Amniotic epithelial cell (primary cell): Measurements from ENCODE around the gene SERPINC1.
"Not testable (repeated sequence)": the region's sequence is repeated elsewhere in the genome, so short reads cannot be mapped to it uniquely, and the experiment has no call there.

Experiments used
- DNase-seq: peaks from one replicate; pipeline ENCODE4 v3.0.0-alpha.2; 2010; ENCODE audit warnings: low read depth

Gene SERPINC1

DNA sequence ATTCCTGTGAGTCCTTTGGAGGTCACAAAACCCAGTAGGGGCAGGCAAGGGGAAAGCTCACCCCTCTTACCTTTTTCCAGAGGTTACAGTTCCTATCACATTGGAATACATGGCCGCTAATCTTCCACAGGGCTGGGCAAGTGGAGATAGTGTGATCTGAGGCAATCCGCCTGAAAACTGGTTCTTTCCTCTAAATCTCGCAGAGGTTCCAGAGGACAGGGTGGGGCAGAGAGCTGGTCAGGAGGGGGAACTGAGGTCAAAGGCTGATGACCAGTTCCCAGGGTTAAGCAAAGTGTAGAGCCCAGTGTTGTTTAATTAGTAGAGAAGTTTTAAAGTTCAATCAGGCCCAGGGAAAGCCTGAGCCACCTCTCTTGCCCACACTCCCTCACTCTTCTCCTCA, at the start of gene SERPINC1:
TSS of gene SERPINC1 (minus strand) at position 179 of the 400 bp plus-strand sequence. CDS start at position 111, 68 bp downstream.
- DNase-seq, result no peak

DNA sequence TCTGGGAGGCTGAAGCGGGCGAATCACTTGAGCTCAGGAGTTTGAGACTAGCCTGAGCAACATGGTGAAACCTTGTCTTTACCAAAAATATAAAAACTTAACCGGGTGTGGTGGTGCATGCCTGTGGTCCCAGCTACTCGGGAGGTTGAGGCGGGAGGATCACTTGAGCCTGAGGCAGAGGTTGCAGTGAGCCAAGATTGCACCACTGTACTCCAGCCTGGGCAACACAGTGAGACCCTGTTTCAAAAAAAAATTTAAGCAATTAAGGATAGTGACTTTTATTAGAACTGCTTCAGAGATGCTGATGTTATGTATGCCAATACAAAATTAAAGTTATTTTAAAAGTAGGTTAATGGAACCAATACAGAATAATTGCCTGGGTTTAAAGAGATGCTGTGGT, 48.8 kb upstream of the SERPINC1 start:
- DNase-seq, result not testable (repeated sequence)

DNA sequence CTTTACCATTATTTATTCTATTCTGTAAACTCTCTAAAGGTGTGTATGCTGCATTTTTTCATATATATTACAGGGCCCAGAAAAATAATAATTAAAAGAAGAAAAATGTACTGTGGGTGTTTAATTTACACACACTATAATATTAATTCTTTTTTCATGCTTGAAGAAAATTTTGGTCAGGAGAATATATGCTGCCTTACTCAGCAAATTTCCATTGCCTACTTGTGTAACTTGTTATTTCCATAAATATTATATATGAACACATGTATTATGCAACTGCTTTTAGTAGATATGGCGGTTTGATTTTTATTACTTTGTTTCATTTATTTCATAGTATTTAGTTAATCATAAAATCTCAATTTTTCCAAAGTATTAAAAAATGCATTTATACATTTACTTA, 46.4 kb upstream of the SERPINC1 start:
- DNase-seq, result no peak

DNA sequence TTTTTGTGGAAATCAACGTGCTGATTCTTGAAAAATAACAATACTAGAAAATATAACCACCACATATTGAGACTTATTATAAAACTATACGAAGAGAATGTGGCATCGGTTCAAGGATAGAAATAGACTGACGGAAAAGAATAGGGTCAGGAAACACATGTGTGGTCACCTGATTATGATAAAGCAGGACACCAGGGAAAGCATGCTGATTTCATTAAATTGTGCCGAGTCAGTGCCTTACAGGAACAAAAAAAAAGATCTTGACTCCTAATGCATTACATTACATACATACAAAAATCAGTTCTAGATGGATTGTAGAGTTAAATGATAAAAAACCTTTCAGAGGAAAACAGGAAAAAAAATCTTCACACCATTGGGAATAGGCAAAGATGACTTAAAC, 43.5 kb upstream of the SERPINC1 start:
- DNase-seq, result no peak

DNA sequence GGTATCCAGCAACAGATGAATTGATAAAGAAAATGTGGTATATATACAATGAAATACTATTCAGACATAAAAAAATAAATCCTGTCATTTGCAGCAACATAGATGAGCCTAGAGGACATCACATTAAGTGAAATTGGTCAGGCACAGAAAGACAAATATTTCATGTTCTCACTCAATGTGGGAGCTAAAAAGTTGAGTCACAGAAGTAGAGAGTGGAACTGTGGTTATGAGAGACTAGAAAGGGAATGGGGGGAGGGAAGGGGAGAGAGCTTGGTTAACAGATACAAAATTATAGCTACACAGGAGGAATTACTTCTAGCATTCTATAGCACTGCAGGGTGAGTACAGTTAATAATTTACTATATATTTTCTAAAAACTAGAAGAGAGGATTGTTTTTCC, 37.1 kb upstream of the SERPINC1 start:
- DNase-seq, result peak; percentile 38

DNA sequence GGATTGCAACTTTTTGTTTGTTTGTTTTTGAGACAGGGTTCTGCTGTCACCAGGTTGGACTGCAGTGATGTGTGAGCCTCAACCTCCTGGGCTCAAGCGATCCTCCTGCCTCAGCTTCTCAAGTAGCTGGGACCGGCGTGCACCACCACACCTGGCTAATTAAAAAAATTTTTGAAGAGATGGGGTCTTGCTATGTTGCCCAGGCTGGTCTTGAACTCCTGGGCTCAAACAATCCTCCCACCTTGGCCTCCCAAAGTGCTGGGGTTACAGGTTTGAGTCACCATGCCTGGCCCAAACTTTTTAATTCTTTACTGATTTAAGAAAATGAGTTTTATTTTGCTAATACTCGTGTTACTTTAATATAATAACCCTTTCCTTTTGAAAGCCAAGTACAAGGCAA, 31.5 kb upstream of the SERPINC1 start:
- DNase-seq, result no peak

DNA sequence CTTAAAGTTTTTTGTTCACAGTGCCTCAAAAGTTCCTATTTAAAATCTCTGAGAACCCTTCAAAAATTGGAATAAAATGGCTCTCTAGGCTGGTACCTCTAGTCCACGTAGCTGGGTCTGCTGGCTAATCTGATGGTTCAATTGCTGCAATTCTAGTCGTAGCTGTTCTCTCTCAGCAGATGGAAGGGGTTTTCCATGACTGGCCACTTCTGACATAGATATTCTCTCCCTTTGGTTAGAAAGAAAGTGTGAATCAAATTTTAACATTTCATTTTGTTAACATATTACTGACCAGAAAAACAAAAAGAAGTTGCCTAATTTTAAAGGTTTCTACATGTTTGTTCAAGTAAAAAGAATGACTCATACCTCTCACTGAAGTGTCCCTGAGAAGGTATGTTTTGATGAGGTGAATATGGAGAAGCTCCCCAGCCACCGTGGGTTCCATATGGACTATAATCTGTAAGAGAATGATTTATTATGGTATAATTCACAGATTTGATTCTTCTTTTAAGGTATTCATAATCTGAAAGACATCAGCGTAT, 29.3 kb upstream of the SERPINC1 start:
- DNase-seq, result peak; percentile 19

DNA sequence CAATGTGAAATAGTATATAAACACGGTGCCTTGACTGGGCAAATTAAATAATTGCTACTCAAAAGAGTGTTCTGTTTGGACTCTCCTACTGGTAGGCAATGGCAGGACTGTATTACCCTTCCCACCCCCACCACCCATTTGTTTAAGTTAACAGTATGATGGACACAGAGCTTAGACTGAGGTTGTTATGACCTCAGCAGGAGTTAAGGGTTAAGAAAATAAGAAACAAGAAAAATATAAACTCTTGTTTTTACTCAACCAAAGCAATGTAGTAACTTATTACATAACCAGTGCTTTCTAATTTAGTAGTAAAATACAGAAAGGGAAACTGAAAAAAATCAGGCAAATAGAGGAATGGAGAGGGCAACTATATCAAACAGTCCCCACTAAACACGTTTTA, 19.9 kb upstream of the SERPINC1 start:
- DNase-seq, result no peak

DNA sequence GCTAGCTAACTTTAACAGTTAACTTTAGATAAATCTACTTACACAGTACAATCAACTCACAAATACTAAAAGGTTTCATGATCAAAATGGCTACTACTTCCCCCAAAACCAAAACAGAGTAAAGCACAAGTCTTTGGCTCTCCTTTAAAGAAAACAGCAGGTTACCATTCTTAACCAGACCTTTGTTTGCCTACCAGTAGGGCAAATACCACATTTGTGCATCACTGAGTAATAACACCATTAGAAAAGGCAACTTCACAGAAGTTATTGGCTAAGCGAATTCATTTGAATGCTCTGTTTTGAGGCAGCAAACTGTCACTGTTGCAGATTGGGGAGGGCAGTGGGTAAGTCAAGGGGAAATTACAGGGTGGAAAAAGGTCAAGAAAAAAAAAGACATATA, 17.3 kb upstream of the SERPINC1 start:
- no peak for DNase-seq

DNA sequence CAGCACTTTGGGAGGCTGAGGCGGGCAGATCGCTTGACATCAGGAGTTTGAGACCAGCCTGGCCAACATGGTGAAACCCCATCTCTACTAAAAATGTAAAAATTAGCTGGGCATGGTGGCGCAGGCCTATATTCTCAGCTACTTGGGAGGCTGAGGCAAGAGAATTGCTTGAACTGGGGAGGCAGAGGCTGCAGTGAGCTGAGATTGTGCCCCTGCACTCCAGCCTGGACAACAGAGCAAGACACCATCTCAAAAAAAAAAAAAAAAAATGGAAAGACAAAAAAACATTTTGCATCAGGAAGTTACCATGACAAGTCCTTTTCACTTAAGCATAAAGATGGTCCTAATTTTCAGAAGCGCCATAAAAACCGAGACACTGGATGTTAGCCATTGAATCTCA, 13.4 kb upstream of the SERPINC1 start:
- not testable (repeated sequence) for DNase-seq

DNA sequence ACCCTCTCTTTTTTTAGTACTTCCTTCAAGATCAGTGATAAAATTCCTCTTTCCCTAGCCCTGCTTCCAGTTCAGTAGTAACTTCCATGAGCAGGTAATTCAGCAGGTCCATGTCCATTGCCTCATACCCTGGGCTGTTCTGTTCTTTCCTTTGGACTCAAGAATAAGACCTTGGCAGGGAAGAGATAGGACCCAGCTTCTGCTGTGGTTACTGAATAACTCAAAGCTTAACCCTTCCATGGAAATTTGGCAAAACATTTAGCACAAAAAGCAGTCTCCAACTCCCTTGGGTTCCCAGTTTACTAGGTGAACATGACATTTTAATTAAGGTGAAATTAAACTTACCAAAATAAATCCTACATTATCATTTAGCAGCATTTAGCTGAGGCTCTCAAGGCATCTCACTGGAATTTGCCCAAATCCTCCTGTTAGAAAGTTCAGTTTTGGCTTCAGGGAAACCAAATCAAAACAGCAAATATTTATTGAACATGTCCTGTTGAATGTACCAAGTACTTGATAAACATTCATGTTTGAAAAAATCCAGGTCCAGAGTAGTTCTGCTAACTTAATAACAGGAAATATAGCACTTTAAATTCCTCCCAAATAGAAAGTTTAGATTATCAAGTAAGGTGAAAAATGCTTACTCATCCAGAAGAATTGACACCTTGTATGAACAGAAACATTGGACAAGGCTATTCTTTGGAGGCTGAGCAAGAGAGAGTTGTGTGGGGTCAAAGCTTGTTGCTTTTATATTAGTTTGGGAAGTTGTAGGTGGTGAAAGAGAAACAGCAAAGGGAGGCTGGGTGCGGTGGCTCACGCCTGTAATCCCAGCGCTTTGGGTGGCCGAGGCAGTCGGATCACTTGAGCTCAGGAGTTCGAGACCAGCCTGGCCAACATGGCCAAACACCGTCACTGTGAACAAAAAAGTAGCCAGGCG, 8.4 kb upstream of the SERPINC1 start:
- DNase-seq, result peak; percentile 2

DNA sequence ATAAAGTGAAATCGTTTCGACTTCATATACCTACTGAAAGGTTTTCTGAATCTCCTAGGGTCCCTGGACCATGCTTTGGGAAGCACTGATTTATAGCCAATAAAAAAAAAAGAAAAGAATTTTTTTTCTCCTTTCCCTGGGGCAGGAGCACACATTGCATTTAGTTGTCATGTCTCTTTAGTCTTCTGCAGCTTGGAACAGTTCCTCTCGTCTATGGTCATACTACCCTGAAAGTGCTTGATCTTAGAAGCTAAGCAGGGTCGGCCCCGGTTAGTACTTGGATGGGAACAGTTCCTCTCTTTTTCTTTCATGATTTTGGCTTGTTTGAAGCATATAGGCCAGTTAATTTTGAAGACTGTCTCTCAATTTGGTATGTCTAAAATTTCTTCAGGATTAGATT, 3.7 kb upstream of the SERPINC1 start:
- no peak for DNase-seq

DNA sequence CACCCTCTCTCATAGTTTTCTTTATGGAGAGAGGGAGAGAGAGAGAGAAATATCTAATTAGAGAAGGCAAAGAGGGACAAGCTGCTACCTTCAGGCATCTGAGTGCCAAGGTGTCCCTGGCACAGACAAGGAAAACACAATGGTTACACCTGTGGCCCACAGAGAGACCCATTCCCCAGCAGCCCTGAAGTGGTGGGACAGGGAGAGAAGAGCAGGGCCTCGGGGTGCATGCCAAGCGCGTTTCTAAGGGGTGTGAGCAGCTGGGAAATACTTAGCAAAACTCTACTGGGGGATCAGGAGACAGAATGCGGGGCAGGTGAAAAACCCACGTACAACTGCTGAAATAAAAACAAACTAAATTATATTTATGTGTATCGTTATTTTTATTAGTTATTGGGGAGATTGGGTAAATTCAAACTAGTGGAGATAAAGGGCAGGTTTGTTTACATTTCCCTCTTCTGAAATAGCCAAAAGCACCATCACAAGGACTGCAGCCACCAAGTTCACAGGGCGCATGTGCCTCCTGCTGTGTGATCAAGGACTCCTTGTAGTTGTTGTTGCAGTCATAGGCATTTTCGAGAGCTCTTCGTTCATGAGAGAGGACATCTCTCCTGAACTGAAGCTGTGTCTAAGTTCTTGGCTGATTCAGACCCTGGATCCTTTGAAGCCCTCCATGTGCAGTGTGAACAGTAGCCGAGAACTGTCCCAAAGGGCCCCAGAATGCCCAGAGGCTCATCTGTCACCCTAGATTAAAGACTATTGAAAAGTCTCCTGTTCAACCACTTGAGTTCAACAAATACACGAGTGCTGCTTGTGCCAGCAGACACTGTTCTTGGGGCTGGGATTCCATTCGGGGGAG, 737 bp upstream of the SERPINC1 start:
- DNase-seq, result no peak

DNA sequence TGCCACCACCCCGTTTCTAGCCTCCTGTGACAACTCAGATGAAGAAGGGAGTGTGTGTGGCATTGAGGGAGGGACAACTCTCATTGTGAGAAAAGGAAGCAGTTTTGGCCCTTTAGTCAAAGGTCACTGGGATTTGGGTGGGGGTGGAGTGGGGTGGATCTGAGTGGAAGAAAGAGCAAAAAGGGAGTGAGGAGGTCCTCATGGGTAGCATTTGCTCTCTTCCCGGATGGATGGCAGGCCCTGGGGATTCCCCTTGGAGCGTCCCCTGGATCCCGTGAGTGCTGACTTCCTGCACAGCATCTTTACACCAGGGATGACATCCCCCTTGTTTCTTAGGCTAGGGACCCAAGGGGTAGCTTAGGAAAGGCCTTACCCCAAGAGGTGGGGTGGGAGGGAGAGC, 460 bp downstream of the SERPINC1 start:
- no peak for DNase-seq

DNA sequence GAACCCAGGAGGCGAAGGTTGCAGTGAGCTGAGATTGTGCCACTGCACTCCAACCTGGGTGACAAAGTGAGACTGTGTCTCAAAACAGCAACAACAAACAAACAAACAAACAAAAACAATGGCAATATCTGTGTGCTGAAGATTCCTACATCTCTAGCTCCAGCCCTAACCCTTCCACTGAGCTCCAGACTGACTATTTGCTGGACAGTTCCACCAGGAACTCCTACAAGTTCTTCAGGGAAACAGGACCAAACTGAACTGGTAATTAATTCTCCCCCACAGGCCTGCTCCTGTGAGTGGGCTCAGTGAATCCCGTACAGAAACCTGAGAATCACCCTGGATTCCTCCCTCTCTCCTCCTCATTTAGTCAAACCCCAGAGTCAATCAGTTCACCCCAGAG, 1.5 kb downstream of the SERPINC1 start:
- peak; percentile 11 for DNase-seq

DNA sequence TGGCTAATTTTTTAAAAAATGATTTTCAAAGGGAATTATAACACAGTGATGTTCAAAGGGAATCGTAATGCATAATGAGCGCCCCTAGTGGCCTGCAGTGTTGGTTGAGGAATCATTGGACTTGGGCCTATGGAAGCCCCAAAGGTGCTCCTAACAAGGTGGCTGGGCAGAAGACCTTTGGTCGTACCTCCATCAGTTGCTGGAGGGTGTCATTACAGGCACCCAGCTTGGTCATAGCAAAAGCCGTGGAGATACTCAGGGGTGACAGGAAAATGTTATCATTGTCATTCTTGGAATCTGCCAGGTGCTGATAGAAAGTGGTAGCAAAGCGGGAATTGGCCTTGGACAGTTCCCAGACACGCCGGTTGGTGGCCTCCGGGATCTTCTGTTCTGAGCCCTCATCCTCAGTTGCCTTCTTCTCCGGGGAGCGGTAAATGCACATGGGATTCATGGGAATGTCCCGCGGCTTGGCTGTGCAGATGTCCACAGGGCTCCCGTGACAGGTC, 2.7 kb downstream of the SERPINC1 start:
- peak; percentile 19 for DNase-seq

DNA sequence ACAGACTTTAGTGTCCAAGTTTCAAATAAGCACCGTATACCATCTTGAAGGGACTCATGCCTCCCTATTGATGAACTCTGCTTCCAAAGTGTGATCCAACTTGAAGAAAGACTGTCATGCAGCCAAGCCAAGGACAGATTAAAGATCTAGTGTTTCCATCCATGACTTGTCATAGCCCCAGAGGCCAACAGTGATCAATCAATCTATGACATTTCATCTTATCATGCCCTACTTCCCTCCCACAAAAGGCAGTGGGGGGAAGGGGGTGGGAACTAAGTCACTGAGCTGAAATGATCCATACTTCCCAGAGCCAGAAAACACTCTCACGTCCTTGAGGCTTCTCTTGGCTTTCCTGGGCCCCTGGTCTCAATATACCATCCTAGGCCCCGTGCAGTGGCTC, 4.0 kb downstream of the SERPINC1 start:
- no peak for DNase-seq

DNA sequence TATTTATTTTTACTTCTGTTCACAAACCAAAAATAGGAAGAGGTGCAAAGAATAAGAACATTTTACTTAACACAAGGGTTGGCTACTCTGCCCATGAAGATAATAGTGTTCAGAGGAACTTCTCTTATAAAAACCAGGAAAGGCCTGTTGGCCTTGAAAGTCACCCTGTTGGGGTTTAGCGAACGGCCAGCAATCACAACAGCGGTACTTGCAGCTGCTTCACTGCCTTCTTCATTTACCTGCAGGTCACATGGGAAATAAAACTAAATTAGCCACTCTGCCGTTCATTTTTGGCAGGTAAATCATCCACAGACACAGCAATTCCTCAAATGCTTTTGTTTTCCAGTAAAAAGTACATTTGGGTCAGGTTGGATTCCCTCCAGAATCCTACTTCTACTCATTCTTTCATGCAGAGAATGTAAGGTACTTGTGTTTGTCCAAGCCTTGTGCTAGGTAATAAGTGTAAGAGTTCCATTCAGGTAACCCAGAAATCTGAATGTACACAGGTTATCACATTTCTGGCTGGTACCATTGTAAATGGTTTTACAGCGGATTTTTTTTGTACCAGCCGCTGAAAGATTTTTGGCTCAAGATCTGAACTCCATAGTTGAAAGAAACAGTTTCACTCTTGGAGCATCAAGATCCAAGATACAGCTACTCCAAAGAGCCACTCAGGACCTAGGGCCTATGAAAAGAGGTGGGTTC, 13.1 kb downstream of the SERPINC1 start:
- DNase-seq, result no peak

DNA sequence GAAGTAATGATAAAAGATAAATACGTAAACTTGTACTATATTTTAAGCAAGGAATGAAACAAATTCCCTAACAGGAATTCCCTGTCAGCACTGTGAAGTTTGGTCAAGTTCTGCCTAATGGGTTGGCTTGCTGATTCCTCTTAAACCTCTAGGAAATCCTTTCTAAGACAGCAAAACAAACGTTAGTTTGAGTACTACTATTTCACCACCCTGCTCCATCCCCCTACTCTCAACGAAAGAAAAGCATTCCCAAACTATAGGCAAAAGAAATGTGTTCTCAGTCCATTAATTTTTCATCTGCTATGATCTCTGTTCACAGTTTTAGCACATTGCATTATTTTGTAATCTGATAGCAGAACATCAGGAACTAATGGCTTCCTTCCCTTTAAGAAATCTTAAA, 16.1 kb downstream of the SERPINC1 start:
- no peak for DNase-seq

DNA sequence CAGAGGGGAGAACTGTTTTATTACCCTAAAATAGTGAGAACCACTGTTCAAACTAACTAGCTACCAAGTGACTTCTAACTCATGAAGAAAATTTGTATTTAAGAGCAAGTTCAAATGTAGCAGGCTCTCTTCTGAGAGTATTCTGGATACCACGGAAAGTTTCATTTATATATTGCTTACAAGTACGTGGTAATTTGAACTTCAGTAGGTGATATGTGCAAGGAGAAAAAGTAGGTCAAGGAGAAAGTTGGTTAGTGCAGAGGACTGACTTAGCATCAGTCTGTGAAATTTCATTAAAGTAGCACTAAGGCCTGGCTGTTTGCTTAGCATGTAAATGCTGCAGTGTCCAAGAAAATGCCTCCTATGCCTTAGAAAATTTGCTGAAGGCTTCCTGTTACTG, 16.7 kb downstream of the SERPINC1 start:
- DNase-seq, result no peak

DNA sequence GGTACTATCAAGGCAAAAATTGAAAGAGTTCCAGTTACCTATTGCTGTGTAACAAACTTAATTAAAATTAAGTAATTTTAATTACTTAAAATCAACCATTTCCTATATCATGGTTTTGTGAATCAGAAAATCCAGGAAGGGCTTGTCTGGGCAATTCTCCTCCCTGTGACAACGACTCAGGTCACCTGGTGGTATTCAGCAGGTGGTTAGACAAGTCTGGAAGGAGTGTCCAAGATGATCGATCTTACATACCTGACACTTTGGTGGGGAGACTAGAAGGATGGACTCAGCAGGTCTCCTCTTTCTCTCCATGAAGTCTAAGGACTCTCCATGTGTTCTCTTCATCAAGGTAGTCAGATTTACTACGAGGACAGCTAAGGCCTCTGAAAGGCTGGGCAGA, 22.9 kb downstream of the SERPINC1 start:
- no peak for DNase-seq

DNA sequence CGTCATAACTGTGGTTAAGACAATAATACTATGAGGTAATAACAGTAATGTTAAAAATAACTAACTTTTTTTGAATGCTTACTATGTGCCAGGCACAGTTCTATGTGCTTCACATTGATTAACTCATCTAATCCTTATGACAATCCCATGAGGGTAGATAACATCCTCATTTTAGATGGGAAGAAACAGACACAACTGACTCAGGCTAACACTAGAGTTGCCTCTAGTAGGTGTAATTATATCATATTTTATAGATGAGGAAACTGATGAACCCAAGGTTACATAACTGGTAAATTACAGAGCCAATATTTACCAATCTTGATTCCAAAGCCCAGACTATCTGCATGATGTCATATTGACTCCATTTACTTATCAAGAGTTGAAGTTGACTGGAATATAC, 23.5 kb downstream of the SERPINC1 start:
- no peak for DNase-seq
